Hepatocyte (in vitro differentiated cells): ENCODE data around the gene CDC42EP5. TPM values are rescaled to one million over a fixed set of nuclear protein-coding genes. Genes with fewer than 3 reads are reported as not detected.

Experiments
- DNase-seq: peaks from one replicate; pipeline ENCODE4 v3.0.0-alpha.2; 2016; ENCODE audit warnings: low spot score
- H2AFZ ChIP-seq: fragments of 200-600 bp; sonication (generic); 2 replicates; pipeline ENCODE4 v1.6.0; 2016; ENCODE audit warnings: antibody characterized with exemption, mild to moderate bottlenecking
- H3K27ac ChIP-seq: fragments of 200-600 bp; sonication (generic); 2 replicates; pipeline ENCODE4 v1.5.1; 2016; ENCODE audit warnings: mild to moderate bottlenecking
- H3K27me3 ChIP-seq: fragments of 200-600 bp; sonication (generic); 2 replicates; pipeline ENCODE4 v1.6.1; 2016
- H3K36me3 ChIP-seq: fragments of 200-600 bp; sonication (generic); replicated peaks from 2 replicates; pipeline ENCODE4 v1.5.1; 2016; ENCODE audit warnings: low read depth; ENCODE audit not compliant: insufficient read depth
- H3K4me1 ChIP-seq: fragments of 200-600 bp; sonication (generic); 2 replicates; pipeline ENCODE4 v1.5.1; 2016; ENCODE audit warnings: mild to moderate bottlenecking, moderate library complexity; ENCODE audit not compliant: insufficient read depth
- H3K4me2 ChIP-seq: fragments of 200-600 bp; sonication (generic); 2 replicates; pipeline ENCODE4 v1.6.0; 2016
- H3K4me3 ChIP-seq: fragments of 200-600 bp; sonication (generic); 2 replicates; pipeline ENCODE4 v1.5.1; 2016; ENCODE audit warnings: mild to moderate bottlenecking
- H3K79me2 ChIP-seq: fragments of 200-600 bp; sonication (generic); 2 replicates; pipeline ENCODE4 v1.6.0; 2017; ENCODE audit warnings: mild to moderate bottlenecking
- H3K9me2 ChIP-seq: fragments of 200-600 bp; sonication (generic); replicated peaks from 2 replicates; pipeline ENCODE4 v1.6.0; 2017; ENCODE audit warnings: mild to moderate bottlenecking; ENCODE audit not compliant: insufficient read depth
- H3K9me3 ChIP-seq: fragments of 200-600 bp; sonication (generic); 2 replicates; pipeline ENCODE4 v1.5.1; 2016; ENCODE audit warnings: low read depth, mild to moderate bottlenecking
- H4K20me1 ChIP-seq: fragments of 200-600 bp; sonication (generic); 2 replicates; pipeline ENCODE4 v1.6.0; 2016; ENCODE audit warnings: mild to moderate bottlenecking; ENCODE audit not compliant: insufficient read depth, poor library complexity, severe bottlenecking
- EZH2 ChIP-seq: fragments of 200-600 bp; sonication (generic); IDR thresholded peaks from 2 replicates; pipeline ENCODE4 v1.6.1; 2016; ENCODE audit warnings: antibody characterized with exemption, mild to moderate bottlenecking, borderline replicate concordance
- EZH2phosphoT487 ChIP-seq: fragments of 200-600 bp; sonication (generic); IDR thresholded peaks from one replicate; pipeline ENCODE4 v1.6.1; 2018; ENCODE audit warnings: antibody characterized with exemption, mild to moderate bottlenecking, low read depth, moderate library complexity; ENCODE audit not compliant: unreplicated experiment, severe bottlenecking
- WGBS: methylation state at CpG from one replicate; pipeline ENCODE4 v1.1.6; 2016; ENCODE audit warnings: low lambda C conversion rate; ENCODE audit errors: missing lambda C conversion rate; 5-methylcytosine and 5-hydroxymethylcytosine counted together
- polyA plus RNA-seq: library from polyadenylated mRNA; unstranded; fragments of >200 nt; fragmentation: Nextera tagmentation; extraction: Ambion mirVana; gene quantifications from 2 replicates; pipeline ENCODE4 v1.2.1, GENCODE V29; 2016
- total RNA-seq: library from RNA; depleted of rRNA; stranded (reverse); fragments of >200 nt; gene quantifications from 2 replicates; pipeline ENCODE4 v1.2.3, GENCODE V29; 2014
- TF ChIP-seq, protein P1 (sequence below): fragments of 200-600 bp; sonication (generic); IDR thresholded peaks from 2 replicates; pipeline ENCODE4 v1.5.1; 2016; ENCODE audit warnings: antibody characterized with exemption, mild to moderate bottlenecking; ENCODE audit not compliant: poor library complexity

Gene CDC42EP5
- total and polyA plus RNA-seq, 2 experiments from 2014 or later, result 46.8 to 71.2 TPM

- TF ChIP-seq, protein P1, sequence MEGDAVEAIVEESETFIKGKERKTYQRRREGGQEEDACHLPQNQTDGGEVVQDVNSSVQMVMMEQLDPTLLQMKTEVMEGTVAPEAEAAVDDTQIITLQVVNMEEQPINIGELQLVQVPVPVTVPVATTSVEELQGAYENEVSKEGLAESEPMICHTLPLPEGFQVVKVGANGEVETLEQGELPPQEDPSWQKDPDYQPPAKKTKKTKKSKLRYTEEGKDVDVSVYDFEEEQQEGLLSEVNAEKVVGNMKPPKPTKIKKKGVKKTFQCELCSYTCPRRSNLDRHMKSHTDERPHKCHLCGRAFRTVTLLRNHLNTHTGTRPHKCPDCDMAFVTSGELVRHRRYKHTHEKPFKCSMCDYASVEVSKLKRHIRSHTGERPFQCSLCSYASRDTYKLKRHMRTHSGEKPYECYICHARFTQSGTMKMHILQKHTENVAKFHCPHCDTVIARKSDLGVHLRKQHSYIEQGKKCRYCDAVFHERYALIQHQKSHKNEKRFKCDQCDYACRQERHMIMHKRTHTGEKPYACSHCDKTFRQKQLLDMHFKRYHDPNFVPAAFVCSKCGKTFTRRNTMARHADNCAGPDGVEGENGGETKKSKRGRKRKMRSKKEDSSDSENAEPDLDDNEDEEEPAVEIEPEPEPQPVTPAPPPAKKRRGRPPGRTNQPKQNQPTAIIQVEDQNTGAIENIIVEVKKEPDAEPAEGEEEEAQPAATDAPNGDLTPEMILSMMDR, result no peak
- no peak for TF ChIP-seq EZH2
- no peak for TF ChIP-seq EZH2phosphoT487
- Histone ChIP-seq H3K36me3 (no peaks in the 10 kb centered on the region), H3K27me3 (no peaks in the 10 kb centered on the region), H3K4me1 (no peaks in the 10 kb centered on the region), H3K79me2 (no peaks in the 10 kb centered on the region), H3K4me2 (no peak overlapping the region), H3K27ac (no peak overlapping the region), H2AFZ (no peak overlapping the region), H3K9me3 (no peaks in the 10 kb centered on the region), H3K4me3 (no peak overlapping the region), H4K20me1 (no peaks in the 10 kb centered on the region), H3K9me2 (no peaks in the 10 kb centered on the region)
- WGBS, result 80% methylated on average over 10 of the region's 10 CpGs
- no peak for DNase-seq
These were observed 11.4 kb upstream of the CDC42EP5 start for GRCh38 chr19:54484451-54484850.

DNA sequence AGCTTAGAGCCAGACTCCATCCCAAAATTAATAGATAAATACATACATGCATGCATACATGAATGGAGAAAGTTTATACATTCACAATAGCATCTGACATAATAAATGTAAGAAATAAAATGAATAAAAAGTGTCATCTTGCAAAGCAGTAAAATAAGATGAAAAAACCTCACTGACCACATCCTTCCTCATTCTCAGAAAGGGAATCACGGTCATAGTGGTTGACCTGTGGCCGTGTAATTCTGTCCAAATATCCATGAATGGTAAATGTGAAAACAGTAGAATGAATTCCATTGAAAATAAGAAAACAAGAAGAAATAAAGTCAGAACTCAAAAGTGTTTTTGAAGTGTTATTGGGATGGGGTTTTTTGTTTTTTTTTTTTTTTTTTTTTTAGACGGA is 9.8 kb upstream of the CDC42EP5 start:
- no peak for TF ChIP-seq EZH2phosphoT487
- TF ChIP-seq, protein P1, result no peak
- TF ChIP-seq EZH2, result no peak
- H3K79me2 ChIP-seq, result no peaks in the 10 kb centered on the region
- H3K4me2 ChIP-seq, result no peak overlapping the region
- no peak overlapping the region for H3K4me3 ChIP-seq
- H3K27me3 ChIP-seq, result no peaks in the 10 kb centered on the region
- no peak for DNase-seq
- no peaks in the 10 kb centered on the region for H3K36me3 ChIP-seq
- H3K4me1 ChIP-seq, result no peaks in the 10 kb centered on the region
- H2AFZ ChIP-seq, result no peak overlapping the region
- 89% methylated on average over 3 of the region's 3 CpGs for WGBS
- no peaks in the 10 kb centered on the region for H3K9me2 ChIP-seq
- no peaks in the 10 kb centered on the region for H4K20me1 ChIP-seq
- no peak overlapping the region for H3K27ac ChIP-seq
- no peaks in the 10 kb centered on the region for H3K9me3 ChIP-seq

- no peaks in the 10 kb centered on the region for H3K4me1 ChIP-seq
- no peaks in the 10 kb centered on the region for H3K36me3 ChIP-seq
- H2AFZ ChIP-seq, result no peak overlapping the region
- no peaks in the 10 kb centered on the region for H3K9me2 ChIP-seq
- peak; percentile 79 for DNase-seq
- no peaks in the 10 kb centered on the region for H4K20me1 ChIP-seq
- WGBS, result 19% methylated on average over 16 of the region's 16 CpGs
- no peak for TF ChIP-seq EZH2phosphoT487
- TF ChIP-seq, protein P1, result peak; percentile 75
- no peaks in the 10 kb centered on the region for H3K27me3 ChIP-seq
- no peak overlapping the region for H3K4me3 ChIP-seq
- no peaks in the 10 kb centered on the region for H3K79me2 ChIP-seq
- no peaks in the 10 kb centered on the region for H3K9me3 ChIP-seq
- H3K4me2 ChIP-seq, result peak overlapping the region; percentile 53
- no peak overlapping the region for H3K27ac ChIP-seq
These were observed 8.3 kb upstream of the CDC42EP5 start for GRCh38 chr19:54481326-54481930.

GRCh38 chr19:54480051-54480450 is 7.0 kb upstream of the CDC42EP5 start:
- no peak for DNase-seq
- H3K4me1 ChIP-seq, result no peaks in the 10 kb centered on the region
- TF ChIP-seq, protein P1, result no peak
- no peak for TF ChIP-seq EZH2phosphoT487
- no peak for TF ChIP-seq EZH2
- 77% methylated on average over 2 of the region's 2 CpGs for WGBS
- no peak overlapping the region for H3K4me3 ChIP-seq
- no peak overlapping the region for H3K27ac ChIP-seq
- no peaks in the 10 kb centered on the region for H3K9me3 ChIP-seq
- H3K9me2 ChIP-seq, result no peaks in the 10 kb centered on the region
- H3K27me3 ChIP-seq, result no peaks in the 10 kb centered on the region
- H3K36me3 ChIP-seq, result no peaks in the 10 kb centered on the region
- H4K20me1 ChIP-seq, result no peaks in the 10 kb centered on the region
- no peak overlapping the region for H2AFZ ChIP-seq
- H3K79me2 ChIP-seq, result no peaks in the 10 kb centered on the region
- H3K4me2 ChIP-seq, result no peak overlapping the region
